GM23338 (cell line): ENCODE measurements around the gene IL9.

Source experiments
- CREB1 ChIP-seq: fragments of 250-450 bp; sonication (Bioruptor Pico); IDR thresholded peaks from 2 replicates; pipeline ENCODE4 v1.5.0; 2020; ENCODE audit warnings: low read depth, mild to moderate bottlenecking, moderate library complexity
- EZH2 ChIP-seq: fragments of 200-600 bp; sonication (generic); IDR thresholded peaks from one replicate; pipeline ENCODE4 v1.8.0; 2017; ENCODE audit warnings: antibody characterized with exemption, mild to moderate bottlenecking, low read depth; ENCODE audit not compliant: unreplicated experiment
- EZH2phosphoT487 ChIP-seq: fragments of 200-600 bp; sonication (generic); IDR thresholded peaks from one replicate; pipeline ENCODE4 v1.8.1; 2018; ENCODE audit warnings: antibody characterized with exemption; ENCODE audit not compliant: unreplicated experiment
- NANOG ChIP-seq: IDR thresholded peaks from 2 replicates; pipeline ENCODE4 v1.6.1; 2016; ENCODE audit warnings: antibody characterized with exemption, borderline replicate concordance
- STAT1 ChIP-seq: IDR thresholded peaks from one replicate; pipeline ENCODE4 v1.6.1; 2016; ENCODE audit warnings: antibody characterized with exemption; ENCODE audit not compliant: unreplicated experiment
- ZNF331 ChIP-seq: fragments of 250-450 bp; sonication (Bioruptor Pico); IDR thresholded peaks from 2 replicates; pipeline ENCODE4 v1.5.0; 2020; ENCODE audit warnings: low read depth, mild to moderate bottlenecking, moderate library complexity
- TF ChIP-seq, protein P1 (sequence below), 2 experiments: fragments of 200-600 bp in 1 of 2; sonication (generic) in 1 of 2; conservative IDR thresholded peaks; 2 replicates each; pipeline versions ENCODE4 v1.5.1 to v1.6.1; 2016 to 2017; ENCODE audit warnings: antibody characterized with exemption in 2 of 2, low read depth in 2 of 2, mild to moderate bottlenecking in 2 of 2, moderate library complexity in 1 of 2
- TF ChIP-seq, protein P2 (sequence below): IDR thresholded peaks from one replicate; pipeline ENCODE4 v1.6.1; 2018; ENCODE audit warnings: antibody characterized with exemption; ENCODE audit not compliant: unreplicated experiment

DNA sequence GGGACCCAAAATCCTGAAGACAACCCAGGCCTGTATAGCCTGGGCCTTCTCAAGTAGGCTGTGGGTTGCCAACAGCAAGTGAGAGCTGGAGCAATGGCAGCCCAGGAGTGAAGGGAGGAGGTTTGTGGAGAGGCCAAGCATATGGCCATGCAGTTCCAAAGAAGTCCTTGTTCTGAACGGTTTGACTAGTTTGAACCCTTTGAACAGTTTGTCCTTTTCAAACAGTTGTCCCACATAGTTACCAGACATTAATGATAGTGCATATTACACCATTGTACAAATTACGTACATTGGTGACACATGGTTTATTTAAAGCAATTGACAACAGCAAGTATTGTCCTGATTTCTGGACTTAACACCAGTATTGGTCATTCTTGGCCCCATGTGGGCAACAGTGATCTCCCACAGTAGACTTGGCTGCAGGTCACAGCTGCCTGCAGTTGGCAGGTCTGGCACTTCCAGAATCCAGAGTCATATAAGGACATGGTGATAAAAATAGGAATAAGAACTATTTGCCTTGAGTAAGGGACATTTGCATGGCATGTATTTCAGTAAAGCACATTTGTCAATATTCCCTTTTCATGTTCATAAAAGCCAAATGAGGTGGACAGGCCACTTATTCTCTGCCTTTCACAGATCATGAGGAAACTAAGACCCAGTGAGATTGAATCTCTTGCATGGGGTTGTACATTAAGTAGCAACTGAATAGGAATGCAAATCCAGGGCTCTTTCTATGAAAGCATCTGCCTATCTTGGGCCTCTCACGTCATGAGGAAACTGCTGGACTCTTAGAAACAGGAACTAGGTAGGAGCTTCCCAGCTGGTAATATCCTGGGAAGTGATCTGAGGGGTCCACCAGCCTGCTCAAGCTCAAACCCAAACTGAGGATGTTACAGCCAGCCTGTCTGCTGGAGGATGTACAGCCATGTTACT, 30.9 kb downstream of the IL9 start:
- TF ChIP-seq, protein P1, sequence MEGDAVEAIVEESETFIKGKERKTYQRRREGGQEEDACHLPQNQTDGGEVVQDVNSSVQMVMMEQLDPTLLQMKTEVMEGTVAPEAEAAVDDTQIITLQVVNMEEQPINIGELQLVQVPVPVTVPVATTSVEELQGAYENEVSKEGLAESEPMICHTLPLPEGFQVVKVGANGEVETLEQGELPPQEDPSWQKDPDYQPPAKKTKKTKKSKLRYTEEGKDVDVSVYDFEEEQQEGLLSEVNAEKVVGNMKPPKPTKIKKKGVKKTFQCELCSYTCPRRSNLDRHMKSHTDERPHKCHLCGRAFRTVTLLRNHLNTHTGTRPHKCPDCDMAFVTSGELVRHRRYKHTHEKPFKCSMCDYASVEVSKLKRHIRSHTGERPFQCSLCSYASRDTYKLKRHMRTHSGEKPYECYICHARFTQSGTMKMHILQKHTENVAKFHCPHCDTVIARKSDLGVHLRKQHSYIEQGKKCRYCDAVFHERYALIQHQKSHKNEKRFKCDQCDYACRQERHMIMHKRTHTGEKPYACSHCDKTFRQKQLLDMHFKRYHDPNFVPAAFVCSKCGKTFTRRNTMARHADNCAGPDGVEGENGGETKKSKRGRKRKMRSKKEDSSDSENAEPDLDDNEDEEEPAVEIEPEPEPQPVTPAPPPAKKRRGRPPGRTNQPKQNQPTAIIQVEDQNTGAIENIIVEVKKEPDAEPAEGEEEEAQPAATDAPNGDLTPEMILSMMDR (conservative IDR thresholded peaks at IDR 0.05; ENCODE audit: low read depth in 2 of 2) = no peak
- TF ChIP-seq STAT1 (no peak), EZH2 (no peak), CREB1 (CRISPR knock-in tag) (no peak), EZH2phosphoT487 (no peak), NANOG (no peak), ZNF331 (CRISPR knock-in tag) (no peak)
- TF ChIP-seq, protein P2, sequence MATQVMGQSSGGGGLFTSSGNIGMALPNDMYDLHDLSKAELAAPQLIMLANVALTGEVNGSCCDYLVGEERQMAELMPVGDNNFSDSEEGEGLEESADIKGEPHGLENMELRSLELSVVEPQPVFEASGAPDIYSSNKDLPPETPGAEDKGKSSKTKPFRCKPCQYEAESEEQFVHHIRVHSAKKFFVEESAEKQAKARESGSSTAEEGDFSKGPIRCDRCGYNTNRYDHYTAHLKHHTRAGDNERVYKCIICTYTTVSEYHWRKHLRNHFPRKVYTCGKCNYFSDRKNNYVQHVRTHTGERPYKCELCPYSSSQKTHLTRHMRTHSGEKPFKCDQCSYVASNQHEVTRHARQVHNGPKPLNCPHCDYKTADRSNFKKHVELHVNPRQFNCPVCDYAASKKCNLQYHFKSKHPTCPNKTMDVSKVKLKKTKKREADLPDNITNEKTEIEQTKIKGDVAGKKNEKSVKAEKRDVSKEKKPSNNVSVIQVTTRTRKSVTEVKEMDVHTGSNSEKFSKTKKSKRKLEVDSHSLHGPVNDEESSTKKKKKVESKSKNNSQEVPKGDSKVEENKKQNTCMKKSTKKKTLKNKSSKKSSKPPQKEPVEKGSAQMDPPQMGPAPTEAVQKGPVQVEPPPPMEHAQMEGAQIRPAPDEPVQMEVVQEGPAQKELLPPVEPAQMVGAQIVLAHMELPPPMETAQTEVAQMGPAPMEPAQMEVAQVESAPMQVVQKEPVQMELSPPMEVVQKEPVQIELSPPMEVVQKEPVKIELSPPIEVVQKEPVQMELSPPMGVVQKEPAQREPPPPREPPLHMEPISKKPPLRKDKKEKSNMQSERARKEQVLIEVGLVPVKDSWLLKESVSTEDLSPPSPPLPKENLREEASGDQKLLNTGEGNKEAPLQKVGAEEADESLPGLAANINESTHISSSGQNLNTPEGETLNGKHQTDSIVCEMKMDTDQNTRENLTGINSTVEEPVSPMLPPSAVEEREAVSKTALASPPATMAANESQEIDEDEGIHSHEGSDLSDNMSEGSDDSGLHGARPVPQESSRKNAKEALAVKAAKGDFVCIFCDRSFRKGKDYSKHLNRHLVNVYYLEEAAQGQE = no peak
